Right lobe of liver (tissue), 6 donors: Measurements from ENCODE around the gene TIMP2. TPM values are rescaled to one million over a fixed set of nuclear protein-coding genes. Genes with fewer than 3 reads are reported as not detected.

Experiments used
- ATAC-seq, 4 donors: fragments of 200-7000 bp; cut with Tn5 transposase; one replicate each; pipeline ENCODE4 v1.9.1; 2020; ENCODE audit warnings: mild to moderate bottlenecking in 4 of 4, moderate library complexity in 4 of 4
- DNase-seq, 3 donors: peaks; one replicate each; pipeline ENCODE4 v3.0.0-alpha.2; 2020
- H3K27ac ChIP-seq, 3 donors: fragments of 200-600 bp; one replicate each; pipeline ENCODE4 v1.8.0; 2022
- H3K27me3 ChIP-seq, 2 donors: fragments of 200-600 bp; one replicate each; pipeline ENCODE4 v1.8.0; 2022
- H3K36me3 ChIP-seq, 4 donors: fragments of 200-600 bp; sonication (generic) in 1 of 4; one replicate each; pipeline versions ENCODE4 v1.5.1 to v1.8.0; 2017 to 2022; ENCODE audit warnings: control low read depth in 1 of 4
- H3K4me1 ChIP-seq, 4 donors: fragments of 200-600 bp; sonication (generic) in 1 of 4; one replicate each; pipeline versions ENCODE4 v1.5.1 to v1.8.0; 2017 to 2022; ENCODE audit warnings: control low read depth in 1 of 4
- H3K4me3 ChIP-seq, 3 donors: fragments of 200-600 bp; one replicate each; pipeline ENCODE4 v1.8.0; 2022
- H3K9me3 ChIP-seq, 4 donors: fragments of 200-600 bp; sonication (generic) in 1 of 4; one replicate each; pipeline versions ENCODE4 v1.5.1 to v1.8.0; 2017 to 2022; ENCODE audit warnings: control low read depth in 1 of 4
- POLR2A ChIP-seq: fragments of 450-650 bp; IDR thresholded peaks from one replicate; pipeline ENCODE4 v1.6.1; 2017; ENCODE audit warnings: antibody characterized with exemption, mild to moderate bottlenecking
- WGBS: methylation state at CpG from one replicate; pipeline ENCODE4 v1.1.6; 2018; ENCODE audit warnings: low coverage, low lambda C conversion rate; ENCODE audit not compliant: insufficient coverage; ENCODE audit errors: missing lambda C conversion rate; 5-methylcytosine and 5-hydroxymethylcytosine counted together
- intact Hi-C, 2 donors: fragments of 100-400 bp; cut with DNase I; formaldehyde crosslinking; loops; one replicate each; pipeline versions ENCODE4 v1.11.2 to v1.14.1; 2022
- total RNA-seq, 6 experiments: library from RNA; depleted of rRNA in 2 of 6; stranded (reverse); fragments of >200 nt in 2 of 6; fragmentation: NEBNext Ultra II Directional in 3 of 6; extraction: Animal tissue kit (Norgen Biotek cat#: 25700) in 3 of 6; gene quantifications; one replicate each; pipeline versions ENCODE4 v1.1.0 to v1.2.4, GENCODE V29; 2016 to 2023
- TF ChIP-seq, protein P1 (sequence below), 4 donors: fragments of 200-600 bp in 3 of 4; fragments of 450-650 bp in 1 of 4; IDR thresholded peaks; one replicate each; pipeline versions ENCODE4 v1.5.1 to v1.8.0; 2016 to 2022; ENCODE audit warnings: antibody characterized with exemption in 4 of 4, mild to moderate bottlenecking in 2 of 4
- donor health status: DM: no; HTN: yes; CAD: no.
- donor health status: DM: no; HTN: no; CAD: no.
- donor health status: DM: no; HTN: no; CAD: no.
- donor health status: DM: no; HTN: yes; CAD: no.
- donor health status: DM: no; HTN: yes; CAD: no.

The TIMP2 gene
- total RNA-seq, 6 experiments from 2014 or later, result 18.9 to 36.1 (median 26.7) TPM

DNA sequence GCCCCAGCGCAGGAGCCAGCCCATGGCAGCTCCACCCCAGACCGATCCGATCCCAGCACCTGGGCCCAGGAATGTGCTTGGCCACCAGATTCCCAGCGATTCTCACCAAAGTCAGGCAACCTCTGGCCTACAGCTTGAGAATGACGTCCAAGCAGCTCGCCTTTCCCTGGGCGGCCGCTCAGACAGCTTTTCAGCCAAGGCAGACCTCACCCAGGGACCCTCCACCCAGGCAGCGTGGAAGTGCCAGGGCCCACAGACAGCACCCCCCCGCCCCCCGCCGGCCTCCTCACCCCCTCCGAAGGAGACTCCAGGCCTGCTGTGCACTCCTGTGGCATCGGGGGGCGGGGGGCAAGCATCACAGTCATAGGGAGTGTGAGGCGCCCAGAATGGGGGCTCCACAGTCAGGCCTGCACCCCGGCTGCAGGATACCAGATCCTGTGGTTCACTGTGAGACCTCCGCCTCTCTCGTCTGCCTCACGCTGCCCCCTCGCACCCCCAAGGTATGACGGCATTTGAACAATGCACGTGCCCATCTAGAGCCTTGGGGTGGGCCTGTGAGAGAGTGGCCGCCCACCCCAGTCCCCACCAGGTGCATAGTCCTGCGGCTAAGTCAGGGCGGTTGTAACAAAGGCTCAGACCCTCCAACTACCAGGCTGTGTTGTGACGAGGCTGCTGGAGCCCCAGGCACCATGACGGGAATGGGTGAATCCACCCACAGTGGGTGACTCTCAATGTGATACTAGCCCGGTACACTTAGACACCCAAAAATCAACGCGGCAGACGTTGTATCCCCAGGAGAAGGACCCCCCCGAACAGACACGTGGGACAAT lies 28.1 kb downstream of the TIMP2 start:
- Histone ChIP-seq H3K27ac (no peak overlapping the region), H3K36me3 (no peaks in the 10 kb centered on the region), H3K27me3 (no peaks in the 10 kb centered on the region), H3K4me3 (no peak overlapping the region), H3K4me1 (peaks cover 0 to 5% (median 0%) of the 10 kb centered on the region in 4 donors), H3K9me3 (no peaks in the 10 kb centered on the region)
- DNase-seq, result no peak
- 73% methylated on average over 3 of the region's 34 CpGs for WGBS
- TF ChIP-seq, protein P1, sequence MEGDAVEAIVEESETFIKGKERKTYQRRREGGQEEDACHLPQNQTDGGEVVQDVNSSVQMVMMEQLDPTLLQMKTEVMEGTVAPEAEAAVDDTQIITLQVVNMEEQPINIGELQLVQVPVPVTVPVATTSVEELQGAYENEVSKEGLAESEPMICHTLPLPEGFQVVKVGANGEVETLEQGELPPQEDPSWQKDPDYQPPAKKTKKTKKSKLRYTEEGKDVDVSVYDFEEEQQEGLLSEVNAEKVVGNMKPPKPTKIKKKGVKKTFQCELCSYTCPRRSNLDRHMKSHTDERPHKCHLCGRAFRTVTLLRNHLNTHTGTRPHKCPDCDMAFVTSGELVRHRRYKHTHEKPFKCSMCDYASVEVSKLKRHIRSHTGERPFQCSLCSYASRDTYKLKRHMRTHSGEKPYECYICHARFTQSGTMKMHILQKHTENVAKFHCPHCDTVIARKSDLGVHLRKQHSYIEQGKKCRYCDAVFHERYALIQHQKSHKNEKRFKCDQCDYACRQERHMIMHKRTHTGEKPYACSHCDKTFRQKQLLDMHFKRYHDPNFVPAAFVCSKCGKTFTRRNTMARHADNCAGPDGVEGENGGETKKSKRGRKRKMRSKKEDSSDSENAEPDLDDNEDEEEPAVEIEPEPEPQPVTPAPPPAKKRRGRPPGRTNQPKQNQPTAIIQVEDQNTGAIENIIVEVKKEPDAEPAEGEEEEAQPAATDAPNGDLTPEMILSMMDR (IDR thresholded peaks at IDR 0.05), result no peak
- no peak for ATAC-seq
- intact Hi-C loops, result no loop called here

DNA sequence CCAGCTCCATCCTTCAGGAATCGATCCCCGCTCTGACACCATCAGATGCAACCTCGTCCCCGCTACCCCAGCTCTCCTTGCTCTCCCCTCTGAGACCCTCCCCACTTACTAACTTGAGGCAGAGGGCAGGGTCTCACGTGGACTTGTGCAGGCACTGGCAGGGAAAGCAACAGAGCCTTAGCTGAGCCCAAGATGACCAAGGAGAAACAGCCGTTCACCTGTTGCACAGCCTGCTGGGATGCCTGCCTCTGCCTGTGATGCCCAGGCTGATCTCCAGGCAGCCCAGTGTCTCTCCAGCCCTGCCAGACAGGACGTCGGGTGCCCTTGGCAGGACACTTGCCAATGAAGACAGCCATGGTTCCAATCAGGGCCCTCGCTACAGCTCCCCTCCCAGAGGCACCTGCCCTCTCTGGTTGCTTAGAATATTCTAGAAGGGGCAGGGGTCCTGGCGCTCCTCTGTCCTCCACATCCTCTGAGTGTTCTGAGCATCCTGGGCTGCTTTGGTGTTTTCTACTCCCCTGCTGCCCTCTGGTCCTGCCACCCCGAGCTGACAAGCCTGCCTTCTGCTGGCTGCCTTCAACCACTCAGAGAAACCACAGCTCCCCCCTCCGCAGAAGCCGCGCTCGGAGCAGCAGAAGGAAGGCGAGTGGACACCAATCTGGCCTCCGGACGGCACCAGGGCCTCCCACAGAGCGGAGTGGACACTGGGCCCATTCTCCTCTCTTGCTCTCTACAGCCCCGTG lies 28.9 kb downstream of the TIMP2 start:
- no peak overlapping the region for H3K27ac ChIP-seq
- intact Hi-C loops, result no loop called here
- H3K27me3 ChIP-seq, result no peaks in the 10 kb centered on the region
- TF ChIP-seq POLR2A, result no peak
- TF ChIP-seq, protein P1 (IDR thresholded peaks at IDR 0.05), result no peak
- DNase-seq (no peak), ATAC-seq (no peak)
- WGBS, result 84% methylated on average over 5 of the region's 20 CpGs
- H3K4me3 ChIP-seq, result no peak overlapping the region
- no peaks in the 10 kb centered on the region for H3K36me3 ChIP-seq
- no peaks in the 10 kb centered on the region for H3K9me3 ChIP-seq
- peaks cover 0 to 5% (median 0%) of the 10 kb centered on the region in 4 donors for H3K4me1 ChIP-seq

DNA sequence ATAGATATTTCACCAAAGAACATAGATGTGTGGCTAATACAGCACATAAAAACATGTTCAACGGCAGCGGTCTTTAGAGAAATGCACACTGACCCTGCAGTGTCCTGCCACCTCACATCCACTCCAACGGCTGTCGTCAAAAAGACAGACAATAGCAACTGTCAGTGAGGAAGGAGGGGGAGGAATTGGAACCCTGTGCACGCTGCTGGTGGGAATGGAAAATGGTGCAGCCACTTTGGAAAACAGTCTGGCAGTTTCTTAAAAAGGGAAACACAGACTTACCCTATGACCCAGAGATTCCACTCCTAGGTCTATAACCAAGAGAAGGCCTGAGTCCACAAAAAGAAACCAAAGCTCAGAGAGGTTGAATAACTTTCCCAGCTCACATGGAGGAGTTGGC lies 29.9 kb downstream of the TIMP2 start:
- intact Hi-C loops, result no loop called here
- Histone ChIP-seq H3K36me3 (no peaks in the 10 kb centered on the region), H3K4me1 (peaks cover 0 to 5% (median 0%) of the 10 kb centered on the region in 4 donors), H3K4me3 (no peak overlapping the region), H3K27ac (peak overlapping the region in 1 of 3 donors; percentile 1), H3K27me3 (no peaks in the 10 kb centered on the region), H3K9me3 (no peaks in the 10 kb centered on the region)
- no peak for TF ChIP-seq POLR2A
- TF ChIP-seq, protein P1 (IDR thresholded peaks at IDR 0.05), result no peak
- DNase-seq (no peak), ATAC-seq (peak; percentile 9 to 37 (median 26))
- 59% methylated on average over 5 of the region's 5 CpGs for WGBS

DNA sequence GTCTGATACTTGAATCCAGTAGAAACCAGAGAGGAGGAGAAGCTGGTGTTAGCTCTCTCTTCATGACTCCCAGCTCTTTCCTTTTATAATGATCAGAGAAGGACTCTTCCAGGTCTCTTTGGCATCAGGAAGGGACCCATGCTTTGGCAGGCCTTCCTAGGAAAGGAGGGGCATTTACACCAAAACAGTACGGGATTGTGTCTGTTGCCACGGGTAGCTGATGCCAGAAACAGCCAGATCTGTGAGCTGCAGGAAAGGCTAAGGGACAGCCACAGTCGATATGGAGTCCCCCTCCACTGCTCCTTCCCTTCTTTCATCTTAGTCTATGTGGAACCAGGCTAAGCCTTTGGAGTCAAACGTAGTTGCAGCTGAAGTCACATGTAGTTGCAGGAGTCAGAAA lies 31.5 kb downstream of the TIMP2 start:
- ATAC-seq (no peak), DNase-seq (no peak)
- H3K36me3 ChIP-seq, result no peaks in the 10 kb centered on the region
- intact Hi-C loops, result no loop called here
- WGBS, result 47% methylated on average over 4 of the region's 4 CpGs
- peaks cover 0 to 5% (median 0%) of the 10 kb centered on the region in 4 donors for H3K4me1 ChIP-seq
- no peaks in the 10 kb centered on the region for H3K27me3 ChIP-seq
- no peak overlapping the region for H3K4me3 ChIP-seq
- TF ChIP-seq, protein P1 (IDR thresholded peaks at IDR 0.05), result no peak
- TF ChIP-seq POLR2A, result no peak
- H3K9me3 ChIP-seq, result no peaks in the 10 kb centered on the region
- H3K27ac ChIP-seq, result no peak overlapping the region
